NCI-H510A treated with DMSO at 0.1 percent for 48 hours (cell line): ENCODE measurements around the gene MED13L.

Experiments
- DNase-seq: peaks from one replicate; lab custom pipeline; 2025; lab: John Stamatoyannopoulos, UW

The MED13L gene

GRCh38 chr12:115973968-115974724 is 303.3 kb downstream of the MED13L start:
- no peak for DNase-seq

GRCh38 chr12:115973066-115973465 is 304.4 kb downstream of the MED13L start:
- DNase-seq = no peak

GRCh38 chr12:115972241-115972640 is 305.3 kb downstream of the MED13L start:
- DNase-seq = no peak

GRCh38 chr12:115968211-115968610 is 309.3 kb downstream of the MED13L start:
- DNase-seq = no peak

GRCh38 chr12:115966376-115966775 is 311.1 kb downstream of the MED13L start:
- DNase-seq = no peak

- no peak for DNase-seq
Measured at GRCh38 chr12:115964626-115965025, 312.9 kb downstream of the MED13L start.

GRCh38 chr12:115964214-115964613 is 313.3 kb downstream of the MED13L start:
- DNase-seq = no peak

GRCh38 chr12:115962216-115962615 is 315.3 kb downstream of the MED13L start:
- DNase-seq = no peak

- DNase-seq = no peak
Measured at GRCh38 chr12:115960868-115961802, 316.4 kb downstream of the MED13L start.

GRCh38 chr12:115957686-115958290 is 319.7 kb downstream of the MED13L start:
- DNase-seq = no peak

- peak; percentile 46 for DNase-seq
Measured at GRCh38 chr12:115956659-115957058, 320.8 kb downstream of the MED13L start.

GRCh38 chr12:115956236-115956635 is 321.3 kb downstream of the MED13L start:
- no peak for DNase-seq

- DNase-seq = no peak
Measured at GRCh38 chr12:115953450-115953849, 324.0 kb downstream of the MED13L start.

GRCh38 chr12:115953031-115953430 is 324.5 kb downstream of the MED13L start:
- no peak for DNase-seq

GRCh38 chr12:115950959-115951358 is 326.5 kb downstream of the MED13L start:
- DNase-seq = no peak

GRCh38 chr12:115949675-115950074 is 327.8 kb downstream of the MED13L start:
- no peak for DNase-seq

- DNase-seq = no peak
Measured at GRCh38 chr12:115947696-115948062, 329.8 kb downstream of the MED13L start.

GRCh38 chr12:115946867-115947695 is 330.4 kb downstream of the MED13L start:
- DNase-seq = no peak

GRCh38 chr12:115946092-115946491 is 331.4 kb downstream of the MED13L start:
- DNase-seq = no peak

- no peak for DNase-seq
Measured at GRCh38 chr12:115945491-115945885, 332.0 kb downstream of the MED13L start.

GRCh38 chr12:115944837-115945490 is 332.5 kb downstream of the MED13L start:
- DNase-seq = no peak
